A549 (cell line): Measurements from ENCODE around the gene SH2D1A.

Experiments used
- CBX2 ChIP-seq: fragments of 200-600 bp; sonication (generic); IDR thresholded peaks from 2 replicates; pipeline ENCODE4 v1.6.1; 2016; ENCODE audit warnings: low read depth, mild to moderate bottlenecking, borderline replicate concordance
- CTCF ChIP-seq: fragments of >200 bp; sonication (Bioruptor Twin); formaldehyde crosslinking; IDR thresholded peaks from 3 replicates; pipeline ENCODE4 v1.5.1; 2016
- ESRRA ChIP-seq: fragments of 150-350 bp; IDR thresholded peaks from 2 replicates; pipeline ENCODE4 v1.6.1; 2014; ENCODE audit warnings: mild to moderate bottlenecking, low read length, borderline replicate concordance
- MYC ChIP-seq: IDR thresholded peaks from 2 replicates; pipeline ENCODE4 v1.6.1; 2012; ENCODE audit warnings: mild to moderate bottlenecking, inconsistent platforms, low read length, improper control_type of control experiment, borderline replicate concordance
- NPAS2 ChIP-seq: fragments of 250-450 bp; sonication (Bioruptor Pico); IDR thresholded peaks from 2 replicates; pipeline ENCODE4 v1.8.0; 2022; ENCODE audit warnings: mild to moderate bottlenecking, moderate library complexity, borderline replicate concordance
- POLR2A ChIP-seq: IDR thresholded peaks from 2 replicates; pipeline ENCODE4 v1.6.1; 2012; ENCODE audit warnings: mild to moderate bottlenecking, low read length
- POLR2AphosphoS2 ChIP-seq: conservative IDR thresholded peaks from 2 replicates; pipeline ENCODE4 v1.6.1; 2012; ENCODE audit warnings: low read length, improper control_type of control experiment, inconsistent platforms
- REST ChIP-seq: fragments of 200-600 bp; sonication (generic); IDR thresholded peaks from 2 replicates; pipeline ENCODE4 v1.6.1; 2016; ENCODE audit warnings: antibody characterized with exemption, mild to moderate bottlenecking, moderate library complexity
- SMC3 ChIP-seq: fragments of >200 bp; sonication (Bioruptor Twin); formaldehyde crosslinking; IDR thresholded peaks from 3 replicates; pipeline ENCODE4 v1.6.1; 2018; ENCODE audit warnings: inconsistent platforms

- no peak for TF ChIP-seq ESRRA
- no peak for TF ChIP-seq POLR2AphosphoS2
- no peak for TF ChIP-seq CBX2
- no peak for TF ChIP-seq NPAS2
- no peak for TF ChIP-seq SMC3
- no peak for TF ChIP-seq POLR2A
- TF ChIP-seq CTCF, result no peak
- no peak for TF ChIP-seq REST
- no peak for TF ChIP-seq MYC
Measured at GRCh38 chrX:124421898-124422655, 75.7 kb downstream of the SH2D1A start.
